Loucy (cell line): Measurements from ENCODE around the gene GHRHR.

Source experiments
- H2AFZ ChIP-seq: fragments of 200-600 bp; sonication (generic); 2 replicates; pipeline ENCODE4 v1.6.0; 2016; ENCODE audit warnings: antibody characterized with exemption, mild to moderate bottlenecking, low read length, moderate library complexity
- H3F3A ChIP-seq: fragments of 200-600 bp; 2 replicates; pipeline ENCODE4 v1.6.0; 2016; ENCODE audit warnings: antibody characterized with exemption, low read depth, mild to moderate bottlenecking
- H3K27me3 ChIP-seq: fragments of 200-600 bp; sonication (generic); 2 replicates; pipeline ENCODE4 v1.6.1; 2014; ENCODE audit warnings: low read length, mild to moderate bottlenecking; ENCODE audit not compliant: insufficient read depth, poor library complexity, severe bottlenecking
- H3K36me3 ChIP-seq: fragments of 200-600 bp; sonication (generic); 2 replicates; pipeline ENCODE4 v1.6.1; 2016; ENCODE audit warnings: low read length; ENCODE audit not compliant: insufficient read depth
- H3K4me1 ChIP-seq: fragments of 200-600 bp; sonication (generic); 2 replicates; pipeline ENCODE4 v1.5.1; 2014; ENCODE audit warnings: low read length, mild to moderate bottlenecking; ENCODE audit not compliant: insufficient read depth, poor library complexity, severe bottlenecking
- H3K4me2 ChIP-seq: fragments of 200-600 bp; sonication (generic); 2 replicates; pipeline ENCODE4 v1.6.0; 2014; ENCODE audit warnings: antibody characterized with exemption, low read length, low read depth, mild to moderate bottlenecking; ENCODE audit not compliant: poor library complexity, severe bottlenecking
- H3K4me3 ChIP-seq: fragments of 200-600 bp; sonication (generic); 2 replicates; pipeline ENCODE4 v1.5.1; 2014; ENCODE audit warnings: low read length, mild to moderate bottlenecking, mixed read lengths; ENCODE audit not compliant: poor library complexity, severe bottlenecking
- H3K79me2 ChIP-seq: fragments of 200-600 bp; sonication (generic); 2 replicates; pipeline ENCODE4 v1.6.1; 2014; ENCODE audit warnings: low read length; ENCODE audit not compliant: insufficient read depth
- H3K9ac ChIP-seq: fragments of 200-600 bp; sonication (generic); 2 replicates; pipeline ENCODE4 v1.6.0; 2014; ENCODE audit warnings: mild to moderate bottlenecking, low read depth, low read length, moderate library complexity; ENCODE audit not compliant: poor library complexity, severe bottlenecking
- H3K9me2 ChIP-seq: fragments of 200-600 bp; sonication (generic); replicated peaks from 2 replicates; pipeline ENCODE4 v1.6.1; 2016; ENCODE audit warnings: low read depth, low read length, mixed read lengths
- H3K9me3 ChIP-seq: fragments of 200-600 bp; sonication (generic); 2 replicates; pipeline ENCODE4 v1.6.1; 2014; ENCODE audit warnings: mild to moderate bottlenecking, antibody characterized with exemption, low read length, low read depth; ENCODE audit not compliant: insufficient read depth
- H4K20me1 ChIP-seq: fragments of 200-600 bp; sonication (generic); 2 replicates; pipeline ENCODE4 v1.6.0; 2014; ENCODE audit warnings: antibody characterized with exemption, low read length, mild to moderate bottlenecking; ENCODE audit not compliant: insufficient read depth, poor library complexity, severe bottlenecking
- CTCF ChIP-seq: fragments of 200-600 bp; sonication (generic); conservative IDR thresholded peaks from 2 replicates; pipeline ENCODE4 v1.5.1; 2014; ENCODE audit warnings: mild to moderate bottlenecking, antibody characterized with exemption, low read length
- EZH2phosphoT487 ChIP-seq: fragments of 200-600 bp; IDR thresholded peaks from 2 replicates; pipeline ENCODE4 v1.6.1; 2018; ENCODE audit warnings: antibody characterized with exemption, mild to moderate bottlenecking, moderate library complexity, borderline replicate concordance

GHRHR gene

GRCh38 chr7:30931929-30932540 lies 31.7 kb upstream of the GHRHR start:
- no peaks in the 10 kb centered on the region for H3K36me3 ChIP-seq
- H3K79me2 ChIP-seq: no peaks in the 10 kb centered on the region
- no peaks in the 10 kb centered on the region for H4K20me1 ChIP-seq
- H3K9me2 ChIP-seq: no peaks in the 10 kb centered on the region
- TF ChIP-seq CTCF: no peak
- no peaks in the 10 kb centered on the region for H3K27me3 ChIP-seq
- no peak overlapping the region for H3K9ac ChIP-seq
- H3F3A ChIP-seq: no peaks in the 10 kb centered on the region
- H3K9me3 ChIP-seq: no peaks in the 10 kb centered on the region
- no peak overlapping the region for H3K4me3 ChIP-seq
- H3K4me2 ChIP-seq: no peak overlapping the region
- H2AFZ ChIP-seq: no peak overlapping the region
- H3K4me1 ChIP-seq: no peaks in the 10 kb centered on the region

GRCh38 chr7:30932562-30932961 lies 31.2 kb upstream of the GHRHR start:
- H2AFZ ChIP-seq: no peak overlapping the region
- no peaks in the 10 kb centered on the region for H3K4me1 ChIP-seq
- no peaks in the 10 kb centered on the region for H3K79me2 ChIP-seq
- no peaks in the 10 kb centered on the region for H3K9me2 ChIP-seq
- H3K9ac ChIP-seq: no peak overlapping the region
- TF ChIP-seq CTCF: no peak
- no peak for TF ChIP-seq EZH2phosphoT487
- no peak overlapping the region for H3K4me2 ChIP-seq
- H3K9me3 ChIP-seq: no peaks in the 10 kb centered on the region
- H3F3A ChIP-seq: no peaks in the 10 kb centered on the region
- no peaks in the 10 kb centered on the region for H4K20me1 ChIP-seq
- no peaks in the 10 kb centered on the region for H3K27me3 ChIP-seq
- no peak overlapping the region for H3K4me3 ChIP-seq
- H3K36me3 ChIP-seq: no peaks in the 10 kb centered on the region

- Histone ChIP-seq H3F3A (no peaks in the 10 kb centered on the region), H3K4me2 (no peak overlapping the region), H2AFZ (no peak overlapping the region), H3K9me2 (no peaks in the 10 kb centered on the region), H3K4me3 (no peak overlapping the region), H3K27me3 (no peaks in the 10 kb centered on the region), H3K79me2 (no peaks in the 10 kb centered on the region), H3K4me1 (no peaks in the 10 kb centered on the region), H3K9ac (no peak overlapping the region), H3K36me3 (no peaks in the 10 kb centered on the region), H3K9me3 (no peaks in the 10 kb centered on the region), H4K20me1 (no peaks in the 10 kb centered on the region)
- TF ChIP-seq CTCF (no peak), EZH2phosphoT487 (no peak)
Measured at GRCh38 chr7:30933124-30933974, 30.4 kb upstream of the GHRHR start.
